Right ventricle myocardium superior (tissue), 1 donor: ENCODE data around the gene CYP4V2. TPM values are rescaled to one million over a fixed set of nuclear protein-coding genes. Genes with fewer than 3 reads are reported as not detected.
A peak's percentile ranks its signal among the peaks of the same experiment; 100 is the strongest.

Source experiments
- ATAC-seq: fragments of 200-7000 bp; cut with Tn5 transposase; one replicate; pipeline ENCODE4 v1.9.1; 2020; ENCODE audit warnings: mild to moderate bottlenecking; ENCODE audit not compliant: poor library complexity
- DNase-seq: peaks from one replicate; pipeline ENCODE4 v3.0.0-alpha.2; 2020
- intact Hi-C: fragments of 100-400 bp; cut with DNase I; formaldehyde crosslinking; loops from one replicate; pipeline ENCODE4 v1.11.2; 2022
- total RNA-seq: library from RNA; stranded (reverse); fragmentation: NEBNext Ultra II Directional; extraction: Animal tissue kit (Norgen Biotek cat#: 25700); gene quantifications from one replicate; pipeline ENCODE4 v1.2.1, GENCODE V29; 2021
- donor health status: DM: no; HTN: yes; CAD: no; lungs with severe emphysema.

CYP4V2 gene
- total RNA-seq, 1 donor from 2014 or later, result 25.3 TPM

GRCh38 chr4:186169945-186170802 lies 21.2 kb upstream of the CYP4V2 start:
- no peak for ATAC-seq
- DNase-seq, result no peak
- intact Hi-C loops, result no loop called here

- intact Hi-C loops, result no loop called here
Measured at GRCh38 chr4:186170966-186171365, 20.4 kb upstream of the CYP4V2 start.

GRCh38 chr4:186172546-186172945 lies 18.8 kb upstream of the CYP4V2 start:
- ATAC-seq (no peak), DNase-seq (no peak)
- intact Hi-C loops, result no loop called here

More at GRCh38 chr4:186170966-186171365, 20.4 kb upstream of the CYP4V2 start:
- ATAC-seq (no peak), DNase-seq (no peak)

DNA sequence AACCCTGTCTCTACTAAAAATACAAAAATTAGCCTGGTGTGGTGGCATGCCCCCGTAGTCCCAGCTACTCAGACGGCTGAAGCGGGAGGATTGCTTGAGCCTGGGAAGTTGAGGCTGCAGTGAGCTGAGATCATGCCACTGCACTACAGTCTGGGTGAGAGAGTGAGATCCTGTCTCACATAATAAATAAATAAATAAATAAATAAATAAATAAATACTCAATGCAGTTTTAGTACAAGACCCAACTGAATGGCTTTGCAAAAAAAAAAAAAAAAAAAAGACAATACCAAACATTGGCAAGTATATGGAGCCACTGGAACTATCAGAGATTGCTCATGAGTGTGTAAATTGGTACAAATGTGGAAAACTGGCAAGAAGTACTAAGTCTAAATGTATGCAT lies 3.3 kb upstream of the CYP4V2 start:
- intact Hi-C loops, result no loop called here
- DNase-seq, result no peak
- ATAC-seq, result no peak

DNA sequence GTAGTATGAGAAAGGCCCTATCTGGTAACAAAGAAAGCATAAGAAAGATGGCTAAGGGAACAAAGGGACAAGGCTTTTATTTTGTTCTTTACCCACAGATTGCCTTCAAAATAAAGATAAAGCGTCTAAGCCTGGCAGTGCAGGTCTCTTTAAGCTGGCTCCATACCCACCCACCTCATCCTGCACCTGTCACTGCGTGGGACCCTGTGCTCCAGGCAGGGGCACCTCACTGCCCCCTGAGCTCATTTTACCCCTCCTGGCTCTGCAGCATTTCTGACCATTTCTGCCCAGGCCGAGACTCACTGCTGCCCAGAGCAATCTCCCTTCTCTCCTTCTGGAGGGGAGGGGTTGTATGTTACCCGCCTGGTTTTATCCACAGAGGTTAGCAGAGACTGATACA lies 1.7 kb upstream of the CYP4V2 start:
- intact Hi-C loops, result no loop called here
- no peak for ATAC-seq
- DNase-seq, result no peak

DNA sequence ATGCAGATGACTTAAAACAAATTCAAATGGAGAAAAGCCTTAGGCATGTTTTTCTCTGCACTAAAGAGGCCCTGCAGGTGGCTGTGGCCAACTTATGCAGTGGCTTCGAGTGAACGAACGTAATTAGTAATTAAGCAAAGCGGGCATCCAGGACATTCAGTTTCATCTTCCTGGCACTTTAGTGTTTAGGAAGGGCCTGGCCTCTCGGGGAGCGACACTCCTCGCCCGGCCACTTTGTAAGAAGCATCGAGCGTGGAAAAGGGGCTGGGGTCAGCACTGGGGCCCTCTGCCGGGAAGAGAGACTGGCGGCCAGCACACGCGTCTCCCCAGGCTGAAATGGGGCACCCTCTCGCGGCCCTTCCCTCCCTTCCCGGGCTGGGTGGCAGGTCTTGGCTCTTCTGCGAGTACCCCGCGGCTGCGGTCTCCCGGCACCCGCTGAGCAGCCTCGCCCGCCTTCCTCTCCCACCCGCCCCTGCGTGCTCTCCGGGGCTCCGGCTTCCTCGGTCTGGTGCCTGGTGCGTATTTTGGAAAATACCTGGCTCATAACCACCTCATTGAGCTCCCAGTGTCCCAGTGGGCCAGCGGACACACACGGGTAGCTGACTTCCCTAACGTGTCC lies 677 bp upstream of the CYP4V2 start:
- DNase-seq, result no peak
- intact Hi-C loops, result no loop called here

DNA sequence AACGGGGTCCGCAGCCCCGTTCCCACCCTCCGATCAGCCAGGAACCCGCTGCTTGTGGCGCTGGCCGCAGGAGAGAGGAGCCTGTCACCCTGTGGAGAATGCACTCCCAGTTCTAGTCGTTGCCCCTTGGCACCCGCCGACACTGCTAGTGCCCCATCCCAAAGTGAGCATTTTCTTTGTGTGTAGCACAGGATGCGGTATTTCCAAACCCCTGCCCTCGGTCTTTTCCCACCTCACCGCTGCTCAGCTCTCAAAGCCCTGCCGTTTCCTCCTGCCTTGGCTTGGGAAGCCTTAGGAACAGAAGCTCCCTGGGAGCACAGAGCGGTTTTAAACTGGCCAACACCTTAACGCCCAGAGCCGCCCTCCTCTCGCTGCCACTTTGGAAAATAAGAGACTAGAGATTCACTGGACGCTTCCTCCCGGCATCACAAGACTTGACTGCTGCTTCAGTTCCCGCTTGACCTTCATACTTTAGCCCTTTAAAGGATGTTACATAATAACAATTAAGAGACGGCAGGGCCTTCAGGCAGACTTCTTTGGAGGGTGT lies 772 bp downstream of the CYP4V2 start:
- DNase-seq (no peak), ATAC-seq (peak; percentile 25)
- intact Hi-C loops, result no loop called here

More for the DNA sequence above, 677 bp upstream of the CYP4V2 start:
- peak; percentile 61 for ATAC-seq

- ATAC-seq, result no peak
- intact Hi-C loops, result no loop called here
- DNase-seq, result no peak
Measured at GRCh38 chr4:186193851-186194250, 2.5 kb downstream of the CYP4V2 start.

GRCh38 chr4:186196063-186196462 lies 4.7 kb downstream of the CYP4V2 start:
- DNase-seq (no peak), ATAC-seq (no peak)
- intact Hi-C loops, result no loop called here

DNA sequence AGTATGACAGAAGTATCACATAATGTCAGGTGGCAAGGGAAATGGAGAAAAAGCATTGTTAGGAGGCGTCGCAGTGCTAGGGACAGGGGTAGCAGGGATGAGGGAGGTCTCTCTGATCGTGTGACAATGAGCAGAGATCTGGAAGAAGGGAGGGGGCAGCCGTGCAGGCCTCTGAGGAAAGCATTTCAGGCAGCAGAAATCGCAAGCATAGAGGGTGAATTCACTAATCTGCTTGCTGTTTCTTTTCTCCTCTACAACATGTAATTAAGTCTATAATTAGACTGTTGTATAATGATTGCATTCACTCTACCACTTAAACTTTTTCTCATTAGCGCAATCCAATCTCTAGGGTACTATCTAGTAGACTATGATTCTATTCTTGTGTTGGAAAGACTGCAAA lies 9.1 kb downstream of the CYP4V2 start:
- intact Hi-C loops, result no loop called here
- DNase-seq (no peak), ATAC-seq (peak; percentile 64)

DNA sequence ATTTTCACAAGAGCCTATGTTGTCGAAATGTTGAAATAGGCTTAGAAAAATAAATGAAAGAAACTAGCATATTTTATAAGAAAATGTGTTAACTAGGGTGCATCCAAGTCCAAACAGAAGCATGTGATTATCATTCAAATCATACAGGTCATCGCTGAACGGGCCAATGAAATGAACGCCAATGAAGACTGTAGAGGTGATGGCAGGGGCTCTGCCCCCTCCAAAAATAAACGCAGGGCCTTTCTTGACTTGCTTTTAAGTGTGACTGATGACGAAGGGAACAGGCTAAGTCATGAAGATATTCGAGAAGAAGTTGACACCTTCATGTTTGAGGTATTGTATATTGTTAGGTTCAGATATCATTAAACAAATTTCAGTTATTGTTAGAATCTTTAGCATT lies 9.6 kb downstream of the CYP4V2 start:
- ATAC-seq (peak; percentile 55), DNase-seq (no peak)
- intact Hi-C loops, result no loop called here

- ATAC-seq, result peak; percentile 80
- DNase-seq, result peak; percentile 56
- intact Hi-C loops, result no loop called here
Measured at GRCh38 chr4:186201535-186202230, 10.3 kb downstream of the CYP4V2 start.

- intact Hi-C loops, result no loop called here
- no peak for DNase-seq
- ATAC-seq, result no peak
Measured at GRCh38 chr4:186202490-186203140, 11.2 kb downstream of the CYP4V2 start.

DNA sequence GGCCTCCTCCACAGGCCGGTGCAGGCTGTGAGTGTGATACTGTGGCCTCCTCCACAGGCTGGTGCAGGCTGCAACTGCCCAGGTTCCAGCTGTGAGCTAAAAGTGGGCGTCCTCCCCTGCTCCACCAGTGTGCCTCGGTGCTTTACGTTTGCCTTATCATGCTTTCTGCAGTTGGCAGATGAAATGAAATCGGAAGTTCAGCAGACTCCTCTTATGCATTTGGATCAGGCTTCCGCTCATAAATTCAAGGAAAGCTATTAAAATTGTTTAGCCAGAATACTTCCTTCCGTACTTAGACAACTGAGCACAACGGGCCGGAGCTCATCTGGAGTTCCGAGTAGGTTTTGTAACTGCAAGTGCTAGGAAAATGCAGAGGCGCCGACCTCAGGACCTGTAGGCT lies 12.0 kb downstream of the CYP4V2 start:
- ATAC-seq (no peak), DNase-seq (no peak)
- intact Hi-C loops, result no loop called here

- ATAC-seq, result no peak
- DNase-seq, result no peak
- intact Hi-C loops, result no loop called here
Measured at GRCh38 chr4:186204103-186204559, 12.8 kb downstream of the CYP4V2 start.

GRCh38 chr4:186204686-186205085 lies 13.3 kb downstream of the CYP4V2 start:
- intact Hi-C loops, result no loop called here
- no peak for DNase-seq
- ATAC-seq, result no peak

DNA sequence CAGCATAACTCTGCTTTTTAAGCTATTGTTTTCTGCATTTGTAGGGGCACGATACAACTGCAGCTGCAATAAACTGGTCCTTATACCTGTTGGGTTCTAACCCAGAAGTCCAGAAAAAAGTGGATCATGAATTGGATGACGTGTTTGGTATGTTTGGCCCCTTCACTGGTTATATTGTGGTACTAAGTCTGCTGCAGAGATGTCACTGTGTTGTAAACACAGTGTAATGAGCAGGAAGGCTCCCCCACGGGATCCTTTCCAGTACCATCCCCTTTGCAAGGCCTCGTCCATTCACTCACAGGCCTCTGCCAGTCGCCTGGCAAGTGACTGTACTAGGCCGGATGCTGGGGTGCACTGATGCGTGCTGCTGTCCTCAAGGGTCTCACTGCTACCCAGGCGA lies 13.8 kb downstream of the CYP4V2 start:
- DNase-seq (no peak), ATAC-seq (no peak)
- intact Hi-C loops, result no loop called here

GRCh38 chr4:186216465-186217024 lies 25.2 kb downstream of the CYP4V2 start:
- no peak for DNase-seq
- ATAC-seq, result no peak
- intact Hi-C loops, result no loop called here
